ENCODE data around the gene ATRN. TPM values are rescaled to one million over a fixed set of nuclear protein-coding genes. Genes with fewer than 3 reads are reported as not detected.

ATRN gene
- total RNA-seq, 3 donors from 2014 or later (not counting 1 experiment from before 2014, with no cell fraction given): 16.1 to 21.8 (median 19.3) TPM

DNA sequence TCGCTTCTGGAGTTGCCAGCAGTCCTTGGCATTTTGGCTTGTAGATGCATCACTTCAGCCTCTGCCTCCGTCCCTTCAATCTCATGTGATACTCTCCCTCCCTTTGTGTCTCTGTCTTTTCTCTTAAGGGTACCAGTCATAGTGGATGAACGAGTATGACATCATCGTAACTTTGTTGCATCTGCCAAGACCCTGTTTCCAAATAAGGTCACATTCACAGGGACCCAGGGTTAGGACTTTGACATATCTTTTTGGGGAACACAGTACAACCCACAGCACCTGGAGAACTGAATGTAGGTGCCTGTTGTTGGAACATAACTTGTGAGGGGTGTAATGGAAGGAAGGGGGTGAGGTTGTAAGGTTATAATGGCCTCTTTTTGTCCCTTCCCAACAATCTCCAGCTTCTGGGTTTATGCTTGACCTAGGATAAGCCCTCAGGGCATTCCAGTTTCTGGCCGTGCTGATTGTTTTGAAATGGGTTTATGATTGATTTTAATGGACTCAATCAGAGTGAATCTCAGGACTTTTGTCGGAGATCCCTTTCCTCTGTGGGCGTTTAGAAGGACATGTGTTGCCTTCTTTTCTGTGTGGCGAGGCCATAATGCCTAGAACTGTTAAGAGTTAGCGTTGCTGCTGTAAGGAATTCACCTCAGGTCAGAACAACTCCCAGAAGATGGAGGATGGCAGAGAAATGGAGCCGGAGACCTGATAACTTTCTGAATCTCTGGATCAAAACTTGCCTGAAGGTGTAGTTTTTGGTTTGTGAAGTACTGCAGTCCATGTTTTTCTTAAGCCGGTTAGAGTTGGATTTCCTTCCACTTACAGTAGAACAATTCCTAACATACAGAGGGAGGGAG, 9.2 kb downstream of the ATRN start:
- no peak for DNase-seq
- H3K4me1 ChIP-seq (ENCODE audit: control insufficient read depth, insufficient read depth, low read length): no peaks in the 10 kb centered on the region
- no peaks in the 10 kb centered on the region for H3K36me3 ChIP-seq (ENCODE audit: control insufficient read depth, insufficient read depth, low read length)
- H3K9me3 Mint-ChIP-seq: no peaks in the 10 kb centered on the region
- no peaks in the 10 kb centered on the region for H3K27me3 ChIP-seq (ENCODE audit: control insufficient read depth, insufficient read depth, low read length)
- H3K4me1 Mint-ChIP-seq: peaks cover 11 to 13% of the 10 kb centered on the region in 2 donors
- no peaks in the 10 kb centered on the region for H3K9me3 ChIP-seq (ENCODE audit: control insufficient read depth, insufficient read depth, low read length)
- 94% methylated on average over 10 of the region's 11 CpGs for WGBS (ENCODE audit: insufficient coverage)
- TF ChIP-seq CTCF (IDR thresholded peaks at IDR 0.05): no peak
- H3K27me3 Mint-ChIP-seq (ENCODE audit: low read depth in 2 of 2): no peaks in the 10 kb centered on the region
- ATAC-seq: no peak
- intact Hi-C loops (cut with micrococcal nuclease): no loop called here
- no peak overlapping the region for H3K4me3 ChIP-seq (ENCODE audit: low read length)
- H3K27ac ChIP-seq (ENCODE audit: low read length): no peak overlapping the region
- no peak overlapping the region for H3K4me3 Mint-ChIP-seq
- no peaks in the 10 kb centered on the region for H3K36me3 Mint-ChIP-seq
- no peak overlapping the region for H3K27ac Mint-ChIP-seq

DNA sequence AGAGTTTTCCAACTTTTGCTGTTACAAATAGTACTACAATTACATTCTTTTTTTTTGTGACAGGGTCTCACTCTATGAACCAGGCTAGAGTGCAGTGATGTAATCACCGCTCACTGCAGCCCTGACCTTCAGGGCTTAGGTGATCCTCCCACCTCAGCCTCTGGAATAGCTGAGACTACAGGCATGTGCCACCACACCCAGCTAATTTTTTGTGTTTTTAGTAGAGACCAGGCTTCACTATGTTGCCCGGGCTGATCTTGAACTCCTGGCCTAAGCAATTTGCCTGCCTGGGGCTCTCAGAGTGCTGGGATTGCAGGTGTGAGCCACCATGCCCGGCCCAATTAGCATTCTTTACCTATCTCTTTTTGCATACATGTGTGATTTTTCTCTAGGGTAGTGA, 12.5 kb downstream of the ATRN start:
- no peak for DNase-seq
- Histone ChIP-seq H3K36me3 (ENCODE audit: control insufficient read depth, insufficient read depth, low read length) (no peaks in the 10 kb centered on the region), H3K9me3 (ENCODE audit: control insufficient read depth, insufficient read depth, low read length) (peaks cover 7% of the 10 kb centered on the region)

DNA sequence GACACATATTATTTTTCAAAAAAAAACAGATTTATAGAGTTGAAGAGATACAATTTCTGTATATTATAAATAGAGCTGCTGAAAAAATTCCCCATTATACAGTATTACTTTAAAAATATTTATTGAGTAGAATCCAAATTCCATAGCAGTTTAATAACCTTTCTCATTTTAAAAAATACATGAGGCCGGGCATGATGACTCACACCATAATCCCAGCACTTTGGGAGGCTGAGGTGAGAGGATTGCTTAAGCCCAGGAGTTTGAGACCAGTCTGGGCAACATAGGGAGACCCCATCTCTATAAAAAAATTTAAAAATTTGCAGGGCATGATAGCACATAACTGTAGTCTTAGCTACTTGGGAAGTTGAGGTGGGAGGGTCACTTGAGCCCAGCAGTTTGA, 13.0 kb downstream of the ATRN start:
- peaks cover 13% of the 10 kb centered on the region for H3K36me3 Mint-ChIP-seq
- no peak for DNase-seq
- Histone ChIP-seq H3K4me3 (ENCODE audit: low read length) (no peak overlapping the region), H3K4me1 (ENCODE audit: control insufficient read depth, insufficient read depth, low read length) (no peaks in the 10 kb centered on the region), H3K27ac (ENCODE audit: low read length) (no peak overlapping the region), H3K27me3 (ENCODE audit: control insufficient read depth, insufficient read depth, low read length) (no peaks in the 10 kb centered on the region), H3K36me3 (ENCODE audit: control insufficient read depth, insufficient read depth, low read length) (no peaks in the 10 kb centered on the region), H3K9me3 (ENCODE audit: control insufficient read depth, insufficient read depth, low read length) (peaks cover 7% of the 10 kb centered on the region)
- H3K27me3 Mint-ChIP-seq (ENCODE audit: low read depth in 2 of 2): no peaks in the 10 kb centered on the region
- ATAC-seq: no peak
- no peak overlapping the region for H3K27ac Mint-ChIP-seq
- intact Hi-C loops (cut with micrococcal nuclease): no loop called here
- no CpG with 5 or more reads among the region's 1 CpG for WGBS (ENCODE audit: insufficient coverage)
- peaks cover 0 to 9% of the 10 kb centered on the region in 2 donors for H3K9me3 Mint-ChIP-seq
- peaks cover 11 to 28% of the 10 kb centered on the region in 2 donors for H3K4me1 Mint-ChIP-seq
- no peak overlapping the region for H3K4me3 Mint-ChIP-seq
- no peak for TF ChIP-seq CTCF (IDR thresholded peaks at IDR 0.05)

More for the DNA sequence above, 12.5 kb downstream of the ATRN start:
- intact Hi-C loops (cut with micrococcal nuclease): no loop called here
- no peak for TF ChIP-seq CTCF (IDR thresholded peaks at IDR 0.05)
- Mint-ChIP-seq H3K27ac (no peak overlapping the region), H3K27me3 (ENCODE audit: low read depth in 2 of 2) (no peaks in the 10 kb centered on the region), H3K9me3 (peaks cover 0 to 9% of the 10 kb centered on the region in 2 donors), H3K36me3 (peaks cover 13% of the 10 kb centered on the region), H3K4me3 (no peak overlapping the region), H3K4me1 (peaks cover 11 to 26% of the 10 kb centered on the region in 2 donors)
- H3K4me1 ChIP-seq (ENCODE audit: control insufficient read depth, insufficient read depth, low read length): no peaks in the 10 kb centered on the region
- WGBS (ENCODE audit: insufficient coverage): 92% methylated on average over 3 of the region's 3 CpGs
- H3K27me3 ChIP-seq (ENCODE audit: control insufficient read depth, insufficient read depth, low read length): no peaks in the 10 kb centered on the region
- H3K4me3 ChIP-seq (ENCODE audit: low read length): no peak overlapping the region
- no peak for ATAC-seq
- no peak overlapping the region for H3K27ac ChIP-seq (ENCODE audit: low read length)
